ENCODE results near the gene ATXN7. TPM values are rescaled to one million over a fixed set of nuclear protein-coding genes. Genes with fewer than 3 reads are reported as not detected.

ATXN7 gene
- polyA plus RNA-seq, 1 experiment = 10.7 TPM

GRCh38 chr3:64038253-64038767 lies 174.6 kb downstream of the ATXN7 start:
- POLR2A ChIA-PET = no interaction called here
- Histone ChIP-seq H3K27me3 (ENCODE audit: control insufficient read depth, insufficient read depth, low read length) (no peaks in the 10 kb centered on the region), H3K9me3 (ENCODE audit: control insufficient read depth, insufficient read depth, low read length) (peaks cover 3% of the 10 kb centered on the region; the same call in 1 of the 2 replicates), H3K27ac (ENCODE audit: low read depth, low read length) (no peak overlapping the region), H3K4me3 (ENCODE audit: low read depth, low read length) (no peak overlapping the region)
- TF ChIP-seq CTCF (IDR thresholded peaks at IDR 0.05; ENCODE audit: low read depth, low read length) = no peak
- DNase-seq (ENCODE audit: low read depth, low spot score) = no peak
- CTCF ChIA-PET = interaction anchor here (0.7 to 4.0 kb wide), 4 partner anchors 8 to 447 kb away, joined by 3 to 18 read pairs (median 6); partner anchors contain the start of gene PSMD6

- Histone ChIP-seq H3K9me3 (ENCODE audit: control insufficient read depth, insufficient read depth, low read length) (no peaks in the 10 kb centered on the region), H3K4me3 (ENCODE audit: low read depth, low read length) (no peak overlapping the region), H3K27ac (ENCODE audit: low read depth, low read length) (no peak overlapping the region), H3K27me3 (ENCODE audit: control insufficient read depth, insufficient read depth, low read length) (no peaks in the 10 kb centered on the region)
- no peak for DNase-seq (ENCODE audit: low read depth, low spot score)
- ChIA-PET CTCF (interaction anchor here (2.0 to 4.0 kb wide), 2 partner anchors 9 to 16 kb away, joined by 9 to 18 read pairs; partner anchors contain the start of gene PSMD6), POLR2A (no interaction called here)
- no peak for TF ChIP-seq CTCF (IDR thresholded peaks at IDR 0.05; ENCODE audit: low read depth, low read length)
Observed at GRCh38 chr3:64039332-64039731, 175.7 kb downstream of the ATXN7 start.

GRCh38 chr3:64039981-64040733 lies 176.5 kb downstream of the ATXN7 start:
- no peak for DNase-seq (ENCODE audit: low read depth, low spot score)
- H3K27ac ChIP-seq (ENCODE audit: low read depth, low read length) = no peak overlapping the region
- ChIA-PET POLR2A (no interaction called here), CTCF (interaction anchor here (4.0 kb wide), 1 partner anchor 10 kb away, joined by 18 read pairs; no protein-coding TSS in a partner anchor)
- H3K4me3 ChIP-seq (ENCODE audit: low read depth, low read length) = no peak overlapping the region
- no peaks in the 10 kb centered on the region for H3K9me3 ChIP-seq (ENCODE audit: control insufficient read depth, insufficient read depth, low read length)
- no peaks in the 10 kb centered on the region for H3K27me3 ChIP-seq (ENCODE audit: control insufficient read depth, insufficient read depth, low read length)
- no peak for TF ChIP-seq CTCF (IDR thresholded peaks at IDR 0.05; ENCODE audit: low read depth, low read length)

- no peak for TF ChIP-seq CTCF (IDR thresholded peaks at IDR 0.05; ENCODE audit: low read depth, low read length)
- Histone ChIP-seq H3K4me3 (ENCODE audit: low read depth, low read length) (no peak overlapping the region), H3K27ac (ENCODE audit: low read depth, low read length) (no peak overlapping the region), H3K9me3 (ENCODE audit: control insufficient read depth, insufficient read depth, low read length) (no peaks in the 10 kb centered on the region), H3K27me3 (ENCODE audit: control insufficient read depth, insufficient read depth, low read length) (no peaks in the 10 kb centered on the region)
- ChIA-PET POLR2A (no interaction called here), CTCF (interaction anchor here (0.8 to 1.1 kb wide), 2 partner anchors 19 to 442 kb away, joined by 3 to 5 read pairs; partner anchors contain the start of gene PSMD6)
- no peak for DNase-seq (ENCODE audit: low read depth, low spot score)
Observed at GRCh38 chr3:64042952-64043351, 179.3 kb downstream of the ATXN7 start.

GRCh38 chr3:64046592-64046991 lies 182.9 kb downstream of the ATXN7 start:
- Histone ChIP-seq H3K4me3 (ENCODE audit: low read depth, low read length) (no peak overlapping the region), H3K27me3 (ENCODE audit: control insufficient read depth, insufficient read depth, low read length) (no peaks in the 10 kb centered on the region), H3K27ac (ENCODE audit: low read depth, low read length) (no peak overlapping the region), H3K9me3 (ENCODE audit: control insufficient read depth, insufficient read depth, low read length) (no peaks in the 10 kb centered on the region)
- no peak for DNase-seq (ENCODE audit: low read depth, low spot score)
- TF ChIP-seq CTCF (IDR thresholded peaks at IDR 0.05; ENCODE audit: low read depth, low read length) = no peak
- ChIA-PET POLR2A (no interaction called here), CTCF (no interaction called here)

Measured in AG04450 (cell line).